Renal cortex interstitium (tissue), 11 donors: ENCODE results near the gene UHRF1. TPM values are rescaled to one million over a fixed set of nuclear protein-coding genes. Genes with fewer than 3 reads are reported as not detected.
A peak's percentile ranks its signal among the peaks of the same experiment; 100 is the strongest.
"Not testable (repeated sequence)": the region's sequence is repeated elsewhere in the genome, so short reads cannot be mapped to it uniquely, and the experiment has no call there.

ENCODE experiments used
- DNase-seq, 11 donors: peaks; one replicate each; pipeline ENCODE4 v3.0.0-alpha.2; 2013; ENCODE audit warnings: low read depth in 9 of 11, low spot score in 4 of 11; ENCODE audit errors: extremely low read depth in 1 of 11
- polyA plus RNA-seq, 3 donors: library from polyadenylated mRNA; unstranded; fragments of 120-200 nt; gene quantifications; one replicate each; pipeline ENCODE4 v1.2.1, GENCODE V29; 2013; ENCODE audit not compliant: insufficient read length in 3 of 3

Gene UHRF1
- polyA plus RNA-seq, 3 donors, result 27.3 to 47.1 (median 35.8) TPM

DNA sequence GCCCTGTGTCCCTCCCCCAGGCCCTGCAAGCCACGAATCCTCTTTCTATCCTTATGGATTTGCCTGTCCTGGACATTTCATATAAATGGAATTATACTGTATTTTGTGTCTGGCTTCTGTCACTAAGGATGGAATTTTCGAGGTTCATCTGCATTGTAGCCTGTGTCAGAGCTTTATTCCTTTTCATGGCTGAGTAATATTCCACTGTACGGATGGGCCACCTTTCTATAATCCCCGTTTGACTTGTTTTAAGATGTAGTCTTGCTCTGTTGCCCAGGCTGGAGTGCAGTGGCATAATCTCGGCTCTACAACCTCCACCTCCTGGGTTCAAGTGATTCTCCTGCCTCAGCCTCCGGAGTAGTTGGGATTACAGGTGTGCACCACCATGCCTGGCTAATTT lies 55.8 kb downstream of the UHRF1 start:
- DNase-seq, result no peak

DNA sequence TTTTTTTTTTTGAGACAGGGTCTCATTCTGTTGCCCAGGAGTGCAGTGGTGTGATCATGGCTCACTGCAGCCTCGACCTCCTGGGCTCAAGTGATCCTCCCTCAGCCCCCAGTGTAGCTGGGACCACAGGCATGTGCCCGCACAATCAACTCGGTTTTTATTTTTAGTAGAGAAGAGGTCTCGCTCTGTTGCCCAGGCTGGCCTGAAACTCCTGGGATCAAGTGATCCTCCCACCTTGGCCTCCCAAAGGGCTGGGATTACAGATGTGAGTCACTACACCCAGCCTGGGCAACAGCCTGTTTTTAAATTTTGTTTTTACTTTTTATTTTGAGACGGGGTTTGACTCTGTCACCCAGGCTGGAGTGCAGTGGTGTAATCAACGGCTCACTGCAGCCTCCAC lies 57.3 kb downstream of the UHRF1 start:
- no peak for DNase-seq

DNA sequence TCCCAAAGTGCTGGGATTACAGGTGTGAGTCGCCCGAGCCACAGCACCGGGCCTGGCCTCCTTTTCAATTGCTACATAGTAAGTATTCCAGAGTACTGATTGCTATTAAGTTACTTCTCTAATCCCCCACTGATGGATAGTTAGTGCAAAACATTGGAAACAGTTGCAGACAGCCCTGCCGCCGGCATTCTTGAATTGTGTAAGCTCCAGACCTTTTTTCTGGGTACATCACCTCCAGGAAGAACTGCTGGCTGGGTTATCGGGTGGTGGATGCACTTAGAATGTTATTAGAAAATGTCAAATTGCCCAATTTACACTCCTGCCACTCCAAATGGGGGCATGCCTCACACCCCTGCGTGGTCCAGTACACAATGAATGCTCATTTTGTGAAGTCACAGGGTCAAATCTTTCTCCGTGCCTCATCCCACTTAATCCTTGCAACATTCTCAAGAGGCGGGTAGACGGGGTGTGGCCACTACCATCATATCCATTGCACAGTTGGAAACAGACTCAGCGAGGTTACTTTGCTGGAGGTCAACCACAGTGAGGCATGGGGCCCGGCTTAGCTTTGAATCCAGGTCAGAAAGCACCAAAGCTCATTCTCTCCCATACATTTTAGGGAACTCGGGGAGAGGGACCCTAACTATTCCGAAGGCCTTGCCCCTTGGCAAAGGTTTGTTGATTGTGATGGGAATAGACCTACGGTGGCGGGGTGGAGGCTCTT lies 58.6 kb downstream of the UHRF1 start:
- DNase-seq, result no peak

DNA sequence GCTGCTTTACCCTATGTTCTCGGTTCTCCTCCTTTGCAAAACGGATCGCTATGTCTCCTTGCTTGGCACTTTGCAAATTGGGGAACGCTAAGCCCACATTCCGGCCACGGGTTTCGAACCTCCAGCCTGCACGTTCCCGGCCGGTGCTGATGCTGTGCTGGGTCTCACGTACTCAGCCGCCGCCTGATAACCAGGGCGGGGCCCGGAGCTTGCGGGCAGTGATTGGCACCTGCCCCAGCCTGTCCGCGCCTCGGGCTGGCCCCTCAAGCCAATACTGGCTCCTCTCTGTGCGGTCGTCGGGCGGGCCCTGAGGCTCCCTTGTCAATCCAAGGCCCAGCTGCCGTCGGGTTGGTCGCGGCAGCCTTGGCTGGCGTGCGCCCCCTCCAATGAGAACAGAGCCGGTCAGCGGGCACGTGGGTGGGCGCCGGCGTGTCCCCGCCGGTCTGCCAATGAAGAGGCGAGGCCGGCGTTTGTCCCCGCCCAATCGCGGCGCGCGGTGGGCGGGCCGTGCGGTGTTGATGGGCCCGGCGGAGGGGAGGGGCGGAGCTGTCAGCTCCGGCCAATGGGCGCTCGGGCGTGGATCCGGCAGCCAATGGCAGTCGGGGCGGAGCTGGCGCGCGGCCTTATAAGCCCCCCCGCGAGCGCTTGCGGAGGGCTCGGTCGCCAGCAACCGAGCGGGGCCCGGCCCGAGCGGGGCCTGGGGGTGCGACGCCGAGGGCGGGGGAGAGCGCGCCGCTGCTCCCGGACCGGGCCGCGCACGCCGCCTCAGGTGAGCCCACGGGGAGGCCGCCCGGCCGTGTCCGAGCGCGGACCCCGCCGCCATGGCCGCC lies 59.4 kb downstream of the UHRF1 start, which contains the start of gene KDM4B:
Gene KDM4B (plus strand): TSS at position 652 of the 830 bp plus-strand sequence. CDS start 63,778 bp downstream, outside the sequence.
- DNase-seq, result peak; percentile 95 to 99 (median 98)

GRCh38 chr19:4969292-4969771 lies 60.0 kb downstream of the UHRF1 start:
- no peak for DNase-seq

DNA sequence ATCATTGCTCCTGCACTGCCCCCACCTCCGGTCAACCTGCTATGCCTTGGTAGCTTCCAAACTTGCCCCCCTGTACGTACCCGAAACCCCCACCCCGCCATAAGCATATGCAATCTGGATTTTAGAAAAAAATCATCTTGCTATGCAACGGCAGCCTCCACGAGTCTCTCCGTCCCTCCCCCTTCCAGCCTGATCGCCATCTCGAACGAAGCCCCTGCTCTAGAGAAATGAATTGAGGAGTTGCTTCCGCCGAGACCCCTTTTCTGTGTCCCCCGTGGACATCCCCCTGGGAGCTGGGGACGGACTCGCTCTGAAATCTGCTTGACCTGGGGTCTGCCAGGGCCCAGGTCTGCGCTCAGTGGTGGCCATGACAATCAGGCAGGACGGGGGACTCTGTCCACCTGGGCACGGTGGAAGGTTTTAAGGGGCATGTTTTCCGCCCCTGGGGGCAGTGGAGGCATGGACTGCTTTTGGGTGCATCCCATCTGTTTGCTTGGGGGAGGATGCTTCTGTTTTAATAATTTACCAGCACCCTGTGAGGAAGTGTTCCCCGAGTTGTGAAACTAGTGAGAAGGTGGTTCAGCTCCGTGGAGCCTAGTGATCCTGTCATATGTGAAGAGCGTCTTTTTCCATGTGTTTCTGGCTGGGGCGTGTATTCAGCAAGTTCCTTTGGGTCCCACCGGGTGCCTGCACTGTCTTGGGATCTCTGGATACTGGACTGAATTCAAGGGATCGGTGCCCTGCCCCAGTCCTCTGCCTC lies 60.7 kb downstream of the UHRF1 start:
- no peak for DNase-seq

- no peak for DNase-seq
Measured at GRCh38 chr19:4970558-4971423, 61.5 kb downstream of the UHRF1 start.

- no peak for DNase-seq
Measured at GRCh38 chr19:4971424-4971793, 62.1 kb downstream of the UHRF1 start.

DNA sequence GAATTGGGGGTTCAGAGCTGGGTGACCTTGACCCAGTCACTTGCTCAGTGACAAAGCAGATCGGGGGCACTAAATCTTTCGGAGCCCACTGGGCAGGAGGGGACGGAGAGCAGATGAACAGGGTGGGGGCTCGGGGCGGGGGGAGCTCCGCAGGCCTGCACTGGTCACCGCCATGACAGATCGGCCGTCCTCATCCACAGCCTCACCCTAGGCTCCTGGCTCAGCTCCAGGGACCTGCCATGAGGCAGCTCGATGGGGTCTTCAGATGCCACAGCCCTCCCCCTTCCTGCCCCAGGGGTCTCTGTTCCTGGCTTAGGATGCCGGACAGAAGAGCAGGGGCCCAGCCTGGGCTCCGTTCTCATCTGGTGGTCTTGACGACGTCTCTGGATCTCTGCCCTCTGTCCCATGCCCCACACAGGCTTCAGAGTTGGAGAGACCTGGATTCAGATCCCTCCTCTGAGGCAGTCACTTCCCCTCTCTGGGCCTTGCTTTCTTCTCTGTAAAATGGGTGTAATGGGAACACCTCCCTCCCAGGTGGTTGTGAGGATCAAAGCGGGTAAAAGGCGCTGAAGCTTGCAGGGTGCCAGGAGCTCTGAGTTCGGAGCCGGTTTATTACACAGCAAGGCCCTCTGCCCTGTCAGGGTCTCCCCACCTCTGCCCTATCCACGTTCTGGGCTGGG lies 62.7 kb downstream of the UHRF1 start:
- no peak for DNase-seq

DNA sequence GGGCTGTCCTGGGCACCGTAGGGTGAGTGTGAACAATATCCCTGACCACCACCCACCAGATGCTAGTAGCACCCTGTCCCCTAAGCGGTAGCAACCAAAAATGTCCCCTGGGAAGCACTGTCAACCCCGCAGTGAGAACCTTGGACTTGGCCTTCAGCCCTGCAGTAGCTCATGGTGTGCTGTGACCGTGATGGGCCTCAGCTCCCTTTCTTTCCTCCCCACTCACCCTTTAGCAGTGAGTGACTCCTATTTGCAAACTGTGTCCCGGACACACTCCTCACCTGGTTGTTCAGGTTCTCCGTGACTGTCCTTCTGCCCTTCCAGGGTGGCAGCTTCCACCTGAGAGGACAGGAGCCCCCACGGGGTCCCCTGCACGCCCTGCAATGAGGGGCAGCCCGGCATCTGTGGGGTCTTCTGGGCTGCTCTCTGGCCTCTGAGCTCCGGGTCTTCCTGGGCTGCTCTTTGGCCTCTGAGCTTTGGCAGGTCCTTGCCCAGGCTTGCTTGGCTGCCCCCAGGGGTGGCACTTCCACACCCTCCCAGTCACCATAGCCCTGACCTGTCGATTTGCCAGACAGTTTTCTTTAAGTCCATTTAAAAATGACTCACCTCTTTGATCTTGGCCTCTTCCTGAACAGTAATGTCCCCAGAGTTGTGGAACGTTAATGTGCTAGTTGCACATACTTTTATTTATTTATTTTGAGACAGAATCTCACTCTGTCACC lies 63.4 kb downstream of the UHRF1 start:
- no peak for DNase-seq

DNA sequence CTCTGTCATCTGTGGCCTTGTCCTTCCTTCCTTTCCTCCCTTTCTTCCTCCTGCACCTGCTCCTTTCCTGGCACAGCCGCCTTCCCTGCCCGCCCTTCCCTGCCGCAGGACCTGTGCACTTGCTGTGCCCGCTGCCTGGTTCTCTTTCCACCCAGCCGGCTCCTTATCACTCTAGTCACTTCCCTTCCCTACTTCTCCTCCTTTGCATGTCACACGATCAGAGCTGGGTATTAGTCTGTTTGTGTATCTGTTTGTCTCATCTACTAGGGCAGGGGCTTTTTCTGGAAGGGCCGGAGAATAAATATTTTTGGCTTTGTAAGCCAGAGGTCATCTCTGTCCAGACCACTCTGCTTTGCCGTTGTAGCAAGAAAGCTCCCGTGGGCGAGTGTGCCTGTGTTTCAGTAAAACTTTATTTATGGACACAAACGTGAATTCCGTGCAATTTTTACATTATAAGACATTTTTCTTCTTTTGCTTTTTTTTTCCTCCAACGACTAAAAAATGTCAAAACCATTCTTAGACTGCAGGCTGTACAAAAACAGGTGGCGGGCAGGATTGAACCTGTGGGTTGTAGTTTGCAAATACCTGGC lies 65.7 kb downstream of the UHRF1 start:
- no peak for DNase-seq

DNA sequence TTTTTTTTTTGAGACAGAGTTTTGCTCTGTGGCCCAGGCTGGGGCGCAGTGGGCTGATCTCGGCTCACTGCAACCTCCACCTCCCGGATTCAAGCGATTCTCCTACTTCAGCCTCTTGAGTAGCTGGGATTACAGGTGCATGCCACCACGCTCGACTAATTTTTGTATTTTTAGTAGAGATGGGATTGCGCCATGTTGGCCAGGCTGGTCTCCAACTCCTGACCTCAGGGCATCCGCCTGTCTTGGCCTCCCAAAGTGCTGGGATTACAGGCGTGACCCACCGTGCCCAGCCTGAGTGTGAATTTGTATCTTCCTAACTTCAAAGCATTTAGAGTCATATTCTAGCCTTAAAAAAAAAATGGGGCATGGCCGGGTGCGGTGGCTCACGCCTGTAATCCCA lies 66.3 kb downstream of the UHRF1 start:
- not testable (repeated sequence) for DNase-seq

DNA sequence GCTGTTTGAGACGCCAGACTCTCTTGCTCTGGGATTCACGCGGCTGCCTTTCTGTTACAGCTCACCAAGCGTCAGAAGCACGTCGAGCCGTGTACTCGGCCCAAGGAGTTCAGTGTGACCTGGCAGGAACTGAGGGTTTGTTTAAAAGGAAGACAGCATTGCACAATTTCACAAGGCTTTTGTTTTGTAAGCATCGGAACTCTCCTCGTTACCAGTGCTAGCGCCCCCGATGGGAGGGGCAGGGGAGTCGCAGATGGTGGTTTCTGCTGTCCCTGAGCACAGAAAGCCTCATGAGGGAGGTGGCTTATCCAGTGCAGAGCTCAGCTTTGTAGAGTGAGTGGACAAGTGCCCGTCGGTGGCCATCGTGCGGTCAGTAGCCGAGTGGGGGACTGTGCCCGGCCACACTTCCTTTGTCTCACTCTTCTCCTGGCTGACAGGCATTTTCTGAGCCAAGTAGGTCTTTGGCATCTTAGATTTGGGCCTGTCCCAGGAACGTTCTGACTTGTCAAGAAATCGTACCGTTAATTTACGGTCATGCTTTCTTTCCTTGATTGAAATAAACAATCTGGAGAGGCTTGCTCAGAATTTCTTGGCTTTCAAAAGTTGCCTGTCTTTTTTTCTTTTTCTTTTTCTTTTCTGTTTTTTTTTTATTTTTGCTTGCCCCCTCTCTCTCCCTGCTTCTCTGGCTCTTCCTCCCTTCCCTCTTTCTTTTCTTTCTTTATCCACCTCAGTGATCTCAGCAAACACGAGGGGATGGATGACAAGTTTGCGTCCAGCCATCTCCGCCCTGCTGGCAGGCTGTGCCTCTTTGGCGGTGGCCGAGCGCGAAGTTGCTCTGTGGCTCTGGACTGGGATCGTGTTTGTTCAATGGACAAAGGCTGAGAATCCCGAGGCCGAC lies 67.3 kb downstream of the UHRF1 start:
- DNase-seq, result no peak

DNA sequence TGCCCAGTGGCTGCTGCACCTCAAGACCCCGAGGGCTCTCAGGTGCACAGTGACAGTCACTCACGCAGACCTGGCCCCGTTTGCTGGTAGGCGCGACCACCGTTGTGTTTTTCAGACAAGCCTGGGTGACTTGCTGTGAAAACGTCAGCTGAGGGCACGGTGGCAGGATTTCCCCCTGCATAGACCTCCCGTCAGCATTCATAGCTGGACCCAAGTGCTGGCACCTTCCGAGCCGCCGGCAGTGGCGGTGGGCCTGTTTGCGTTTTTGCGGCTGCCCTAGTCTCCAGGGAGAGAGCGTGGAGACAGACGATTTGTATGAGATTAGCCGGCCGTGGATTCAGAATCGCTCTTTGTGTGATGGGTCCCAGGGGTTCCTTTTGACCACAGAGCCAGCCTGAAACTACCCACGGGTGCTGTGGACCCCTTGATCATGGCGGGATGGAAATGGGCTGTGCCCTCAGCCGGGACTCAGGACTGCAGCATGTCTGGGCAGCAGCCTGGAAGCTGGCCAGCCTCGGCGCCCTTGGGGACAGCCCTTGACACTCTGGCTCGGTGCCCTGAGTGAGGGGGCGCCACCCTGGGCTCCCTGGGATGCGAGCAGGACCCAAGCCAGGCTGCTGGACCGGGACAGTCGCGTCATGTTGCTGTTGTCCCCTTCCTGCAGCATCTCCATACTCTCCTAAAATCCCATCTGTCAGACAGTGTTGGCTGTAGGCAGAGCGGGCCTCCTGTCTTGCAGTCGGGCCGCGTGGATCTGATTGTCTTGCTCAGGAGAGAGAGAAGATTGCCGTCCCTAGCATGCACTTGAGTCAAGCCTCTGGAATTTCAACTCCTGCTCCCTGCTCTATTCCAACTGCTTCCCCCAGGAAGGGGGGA lies 68.2 kb downstream of the UHRF1 start:
- no peak for DNase-seq

DNA sequence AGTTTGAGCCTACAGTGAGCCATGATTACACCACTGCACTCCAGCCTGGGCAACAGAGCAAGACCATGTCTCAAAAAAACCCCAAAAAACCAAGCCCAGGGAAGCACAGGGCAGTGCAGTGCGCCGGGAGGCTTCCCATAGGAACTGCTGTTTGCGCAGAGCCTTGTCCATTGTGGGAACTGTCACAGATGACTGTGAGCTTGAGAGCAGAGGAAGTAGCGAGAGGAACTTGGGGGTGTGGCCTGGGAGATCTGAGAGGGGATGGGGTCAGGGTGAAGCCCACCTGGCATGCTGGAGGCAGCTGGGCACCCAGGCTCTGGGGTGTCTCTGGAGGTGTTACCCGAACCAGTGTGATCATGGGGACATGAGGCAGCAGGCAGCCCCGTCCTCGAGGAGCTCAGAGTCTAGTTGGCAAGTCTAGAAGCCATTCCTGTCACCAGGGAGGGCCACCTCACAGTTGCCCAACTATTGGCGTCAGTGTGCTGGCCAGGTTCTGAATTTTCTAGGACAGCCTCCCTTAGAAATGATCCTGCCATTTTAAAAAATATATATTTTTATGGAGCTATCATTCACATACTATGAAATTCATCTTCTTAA lies 70.0 kb downstream of the UHRF1 start:
- DNase-seq, result no peak
